HEK293 (cell line): Measurements from ENCODE around the gene CFAP97D2.

ENCODE experiments used
- CTCF ChIA-PET: fragments of 350-600 bp; formaldehyde crosslinking; extraction: SDS; loops from one replicate; lab custom pipeline; 2021; ENCODE audit warnings: antibody characterized with exemption; lab: Yijun Ruan, JAX
- POLR2A ChIA-PET: fragments of 300-600 bp; formaldehyde crosslinking; extraction: SDS; loops from one replicate; lab custom pipeline; 2020; ENCODE audit warnings: antibody characterized with exemption, inconsistent platforms; lab: Yijun Ruan, JAX
- H3K27ac ChIP-seq: fragments of 200-500 bp; sonication (Bioruptor generic); 2 replicates; pipeline ENCODE4 v1.5.1; 2014; ENCODE audit warnings: low read depth, low read length, control low read depth, inconsistent platforms; ENCODE audit errors: extremely low read depth
- H3K36me3 ChIP-seq, 2 experiments: fragments of 200-500 bp in 1 of 2; sonication (Bioruptor generic) in 1 of 2; 1 replicate in 1 of 2; 2 replicates in 1 of 2; pipeline ENCODE4 v1.5.1; 2014 to 2017; ENCODE audit warnings: inconsistent platforms in 2 of 2, low read length in 2 of 2; ENCODE audit not compliant: control insufficient read depth in 2 of 2, insufficient read depth in 1 of 2
- H3K4me1 ChIP-seq: fragments of 200-500 bp; sonication (Bioruptor generic); 2 replicates; pipeline ENCODE4 v1.5.1; 2014; ENCODE audit warnings: mild to moderate bottlenecking, low read length, inconsistent platforms; ENCODE audit not compliant: control insufficient read depth, insufficient read depth
- H3K4me3 ChIP-seq: 2 replicates; pipeline ENCODE4 v1.5.1; 2011; ENCODE audit warnings: low read depth, mild to moderate bottlenecking, control low read depth, low read length, moderate library complexity
- H3K9me3 ChIP-seq: fragments of 200-500 bp; sonication (Bioruptor generic); 2 replicates; pipeline ENCODE4 v1.5.1; 2014; ENCODE audit warnings: low read depth, low read length, inconsistent platforms; ENCODE audit not compliant: control insufficient read depth, insufficient read depth
- HOXA7 ChIP-seq: sonication (generic); formaldehyde crosslinking; IDR thresholded peaks from 2 replicates; pipeline ENCODE4 v1.8.1; 2022; ENCODE audit warnings: missing genetic modification reagents, borderline replicate concordance
- PRDM1 ChIP-seq: fragments of 450-650 bp; formaldehyde crosslinking; IDR thresholded peaks from 2 replicates; pipeline ENCODE4; 2016; ENCODE audit warnings: missing biosample characterization, missing genetic modification characterization
- ZBTB11 ChIP-seq: fragments of 450-650 bp; formaldehyde crosslinking; conservative IDR thresholded peaks from 2 replicates; pipeline ENCODE4 v1.5.1; 2016; ENCODE audit warnings: low read depth, missing biosample characterization, missing genetic modification characterization
- ZNF184 ChIP-seq: fragments of 450-650 bp; IDR thresholded peaks from 2 replicates; pipeline ENCODE4 v1.5.1; 2018; ENCODE audit warnings: missing biosample characterization, mild to moderate bottlenecking, missing genetic modification characterization
- ZNF239 ChIP-seq: fragments of 450-650 bp; formaldehyde crosslinking; IDR thresholded peaks from 2 replicates; pipeline ENCODE4 v1.5.1; 2016; ENCODE audit warnings: missing biosample characterization, missing genetic modification characterization
- ZNF350 ChIP-seq: fragments of 450-650 bp; formaldehyde crosslinking; IDR thresholded peaks from 2 replicates; pipeline ENCODE4 v1.5.0; 2017; ENCODE audit warnings: missing biosample characterization, mild to moderate bottlenecking, missing genetic modification characterization
- ZNF530 ChIP-seq: fragments of 450-650 bp; formaldehyde crosslinking; IDR thresholded peaks from 2 replicates; pipeline ENCODE4 v1.5.1; 2016; ENCODE audit warnings: low read depth, missing biosample characterization, missing genetic modification characterization
- ZNF548 ChIP-seq: fragments of 450-650 bp; formaldehyde crosslinking; IDR thresholded peaks from 2 replicates; pipeline ENCODE4 v1.5.1; 2016; ENCODE audit warnings: missing biosample characterization, missing genetic modification characterization
- ZNF624 ChIP-seq: fragments of 450-650 bp; formaldehyde crosslinking; IDR thresholded peaks from 2 replicates; pipeline ENCODE4 v1.5.1; 2017; ENCODE audit warnings: missing biosample characterization, missing genetic modification characterization
- ZNF692 ChIP-seq: fragments of 450-650 bp; formaldehyde crosslinking; IDR thresholded peaks from 2 replicates; pipeline ENCODE4 v1.5.1; 2016; ENCODE audit warnings: missing biosample characterization, missing genetic modification characterization
- ZNF843 ChIP-seq: fragments of 450-650 bp; formaldehyde crosslinking; IDR thresholded peaks from 2 replicates; pipeline ENCODE4 v1.5.1; 2016; ENCODE audit warnings: missing biosample characterization, missing genetic modification characterization
- TF ChIP-seq, protein P1 (sequence below): fragments of 450-650 bp; formaldehyde crosslinking; IDR thresholded peaks from 2 replicates; pipeline ENCODE4 v1.5.1; 2016; ENCODE audit warnings: missing biosample characterization, missing genetic modification characterization
- TF ChIP-seq, protein P2 (sequence below): fragments of 450-650 bp; formaldehyde crosslinking; IDR thresholded peaks from 2 replicates; pipeline ENCODE4 v1.5.1; 2016; ENCODE audit warnings: missing biosample characterization, missing genetic modification characterization, low read depth
- TF ChIP-seq, protein P3 (sequence below): fragments of 450-650 bp; IDR thresholded peaks from 2 replicates; pipeline ENCODE4 v1.5.1; 2018; ENCODE audit warnings: missing biosample characterization, mild to moderate bottlenecking, missing genetic modification characterization
- TF ChIP-seq, protein P4 (sequence below): fragments of 450-650 bp; formaldehyde crosslinking; IDR thresholded peaks from 2 replicates; pipeline ENCODE4 v1.5.1; 2016; ENCODE audit warnings: missing biosample characterization, missing genetic modification characterization

CFAP97D2 gene

DNA sequence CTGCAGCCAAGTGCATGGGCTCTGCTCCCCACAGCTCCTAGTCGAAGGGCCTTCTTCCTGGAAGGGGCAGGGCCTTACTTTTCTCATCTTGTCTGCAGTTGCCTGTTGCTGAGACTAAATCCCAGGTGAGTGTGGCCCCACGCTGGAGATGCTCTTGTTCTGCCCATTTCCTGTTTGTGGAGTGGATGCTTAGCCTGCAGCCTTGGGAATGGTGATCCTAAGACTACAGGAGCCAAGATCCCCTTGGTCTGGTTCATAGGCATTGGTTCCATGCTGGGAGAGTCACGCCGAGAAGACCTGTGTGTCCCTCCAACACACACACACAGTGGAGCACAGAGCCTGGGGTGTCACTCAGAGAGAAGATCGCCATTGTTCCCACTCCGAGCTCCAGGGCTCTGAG is 23.5 kb downstream of the CFAP97D2 start (continued):
- TF ChIP-seq ZNF624 (tag by site-specific recombination) (no peak), HOXA7 (CRISPR knock-in tag) (no peak), ZNF548 (no peak), ZNF184 (no peak), ZNF239 (tag by site-specific recombination) (no peak), ZBTB11 (tag by site-specific recombination) (no peak), ZNF843 (tag by site-specific recombination) (no peak)
- TF ChIP-seq, protein P1, sequence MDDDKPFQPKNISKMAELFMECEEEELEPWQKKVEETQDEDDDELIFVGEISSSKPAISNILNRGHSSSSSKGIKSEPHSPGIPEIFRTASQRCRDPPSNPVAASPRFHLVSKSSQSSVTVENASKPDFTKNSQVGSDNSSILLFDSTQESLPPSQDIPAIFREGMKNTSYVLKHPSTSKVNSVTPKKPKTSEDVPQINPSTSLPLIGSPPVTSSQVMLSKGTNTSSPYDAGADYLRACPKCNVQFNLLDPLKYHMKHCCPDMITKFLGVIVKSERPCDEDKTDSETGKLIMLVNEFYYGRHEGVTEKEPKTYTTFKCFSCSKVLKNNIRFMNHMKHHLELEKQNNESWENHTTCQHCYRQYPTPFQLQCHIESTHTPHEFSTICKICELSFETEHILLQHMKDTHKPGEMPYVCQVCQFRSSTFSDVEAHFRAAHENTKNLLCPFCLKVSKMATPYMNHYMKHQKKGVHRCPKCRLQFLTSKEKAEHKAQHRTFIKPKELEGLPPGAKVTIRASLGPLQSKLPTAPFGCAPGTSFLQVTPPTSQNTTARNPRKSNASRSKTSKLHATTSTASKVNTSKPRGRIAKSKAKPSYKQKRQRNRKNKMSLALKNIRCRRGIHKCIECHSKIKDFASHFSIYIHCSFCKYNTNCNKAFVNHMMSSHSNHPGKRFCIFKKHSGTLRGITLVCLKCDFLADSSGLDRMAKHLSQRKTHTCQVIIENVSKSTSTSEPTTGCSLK (tag by site-specific recombination) = no peak
- TF ChIP-seq, all 188 proteins: peak for 0

DNA sequence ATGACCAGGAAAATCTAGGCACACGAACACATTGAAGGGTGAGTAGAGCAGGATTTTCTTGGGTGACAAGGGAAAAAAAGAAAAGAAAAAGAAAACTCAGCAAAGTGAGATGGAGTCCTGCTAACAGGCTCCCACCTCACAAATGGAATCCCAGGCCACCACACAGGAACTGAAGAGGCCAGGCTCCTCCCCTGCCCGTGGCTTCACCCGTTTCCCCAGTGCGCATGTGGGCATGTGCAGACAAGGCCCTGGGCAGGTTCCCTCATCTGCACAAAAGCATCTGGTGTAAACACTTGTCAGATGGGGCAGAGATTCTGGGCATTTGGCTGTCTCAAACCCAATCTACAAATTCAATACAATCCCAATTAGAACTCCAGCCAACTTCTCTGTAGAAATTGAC is 24.5 kb downstream of the CFAP97D2 start:
- Histone ChIP-seq H3K27ac (no peak overlapping the region), H3K36me3 (no peaks in the 10 kb centered on the region), H3K4me3 (no peak overlapping the region), H3K4me1 (no peaks in the 10 kb centered on the region), H3K9me3 (no peaks in the 10 kb centered on the region)
- ChIA-PET CTCF (no interaction called here), POLR2A (no interaction called here)
- TF ChIP-seq ZNF530 (tag by site-specific recombination) = no peak
- TF ChIP-seq PRDM1 (tag by site-specific recombination) = no peak
- TF ChIP-seq, protein P2, sequence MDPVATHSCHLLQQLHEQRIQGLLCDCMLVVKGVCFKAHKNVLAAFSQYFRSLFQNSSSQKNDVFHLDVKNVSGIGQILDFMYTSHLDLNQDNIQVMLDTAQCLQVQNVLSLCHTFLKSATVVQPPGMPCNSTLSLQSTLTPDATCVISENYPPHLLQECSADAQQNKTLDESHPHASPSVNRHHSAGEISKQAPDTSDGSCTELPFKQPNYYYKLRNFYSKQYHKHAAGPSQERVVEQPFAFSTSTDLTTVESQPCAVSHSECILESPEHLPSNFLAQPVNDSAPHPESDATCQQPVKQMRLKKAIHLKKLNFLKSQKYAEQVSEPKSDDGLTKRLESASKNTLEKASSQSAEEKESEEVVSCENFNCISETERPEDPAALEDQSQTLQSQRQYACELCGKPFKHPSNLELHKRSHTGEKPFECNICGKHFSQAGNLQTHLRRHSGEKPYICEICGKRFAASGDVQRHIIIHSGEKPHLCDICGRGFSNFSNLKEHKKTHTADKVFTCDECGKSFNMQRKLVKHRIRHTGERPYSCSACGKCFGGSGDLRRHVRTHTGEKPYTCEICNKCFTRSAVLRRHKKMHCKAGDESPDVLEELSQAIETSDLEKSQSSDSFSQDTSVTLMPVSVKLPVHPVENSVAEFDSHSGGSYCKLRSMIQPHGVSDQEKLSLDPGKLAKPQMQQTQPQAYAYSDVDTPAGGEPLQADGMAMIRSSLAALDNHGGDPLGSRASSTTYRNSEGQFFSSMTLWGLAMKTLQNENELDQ (tag by site-specific recombination) = no peak
- no peak for TF ChIP-seq ZNF692
- TF ChIP-seq, protein P3, sequence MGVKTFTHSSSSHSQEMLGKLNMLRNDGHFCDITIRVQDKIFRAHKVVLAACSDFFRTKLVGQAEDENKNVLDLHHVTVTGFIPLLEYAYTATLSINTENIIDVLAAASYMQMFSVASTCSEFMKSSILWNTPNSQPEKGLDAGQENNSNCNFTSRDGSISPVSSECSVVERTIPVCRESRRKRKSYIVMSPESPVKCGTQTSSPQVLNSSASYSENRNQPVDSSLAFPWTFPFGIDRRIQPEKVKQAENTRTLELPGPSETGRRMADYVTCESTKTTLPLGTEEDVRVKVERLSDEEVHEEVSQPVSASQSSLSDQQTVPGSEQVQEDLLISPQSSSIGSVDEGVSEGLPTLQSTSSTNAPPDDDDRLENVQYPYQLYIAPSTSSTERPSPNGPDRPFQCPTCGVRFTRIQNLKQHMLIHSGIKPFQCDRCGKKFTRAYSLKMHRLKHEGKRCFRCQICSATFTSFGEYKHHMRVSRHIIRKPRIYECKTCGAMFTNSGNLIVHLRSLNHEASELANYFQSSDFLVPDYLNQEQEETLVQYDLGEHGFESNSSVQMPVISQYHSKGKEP (tag by site-specific recombination) = no peak
- no peak for TF ChIP-seq ZNF350 (tag by site-specific recombination)
- TF ChIP-seq ZBTB11 (tag by site-specific recombination) = no peak
- TF ChIP-seq, protein P4, sequence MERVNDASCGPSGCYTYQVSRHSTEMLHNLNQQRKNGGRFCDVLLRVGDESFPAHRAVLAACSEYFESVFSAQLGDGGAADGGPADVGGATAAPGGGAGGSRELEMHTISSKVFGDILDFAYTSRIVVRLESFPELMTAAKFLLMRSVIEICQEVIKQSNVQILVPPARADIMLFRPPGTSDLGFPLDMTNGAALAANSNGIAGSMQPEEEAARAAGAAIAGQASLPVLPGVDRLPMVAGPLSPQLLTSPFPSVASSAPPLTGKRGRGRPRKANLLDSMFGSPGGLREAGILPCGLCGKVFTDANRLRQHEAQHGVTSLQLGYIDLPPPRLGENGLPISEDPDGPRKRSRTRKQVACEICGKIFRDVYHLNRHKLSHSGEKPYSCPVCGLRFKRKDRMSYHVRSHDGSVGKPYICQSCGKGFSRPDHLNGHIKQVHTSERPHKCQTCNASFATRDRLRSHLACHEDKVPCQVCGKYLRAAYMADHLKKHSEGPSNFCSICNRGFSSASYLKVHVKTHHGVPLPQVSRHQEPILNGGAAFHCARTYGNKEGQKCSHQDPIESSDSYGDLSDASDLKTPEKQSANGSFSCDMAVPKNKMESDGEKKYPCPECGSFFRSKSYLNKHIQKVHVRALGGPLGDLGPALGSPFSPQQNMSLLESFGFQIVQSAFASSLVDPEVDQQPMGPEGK (tag by site-specific recombination) = no peak
